ENCODE results near the gene TSPAN11. TPM values are rescaled to one million over a fixed set of nuclear protein-coding genes. Genes with fewer than 3 reads are reported as not detected.
A peak's percentile ranks its signal among the peaks of the same experiment; 100 is the strongest.

TSPAN11 gene
- total and polyA plus RNA-seq, 2 of the 8 experiments (the other 6 are each of a cell fraction or from before 2014, with no cell fraction given): 3.9 to 8.2 TPM

GRCh38 chr12:30978639-30979038 lies 52.1 kb downstream of the TSPAN11 start:
- H3K4me2 ChIP-seq (ENCODE audit: insufficient read depth in 1 of 2, low read depth in 2 of 2, low read length in 2 of 2): no peak overlapping the region
- H2BK20ac ChIP-seq (ENCODE audit: low read length): no peak overlapping the region
- H3K36me3 ChIP-seq (ENCODE audit: control insufficient read depth in 2 of 4, insufficient read depth in 4 of 4, low read length in 3 of 4): no peaks in the 10 kb centered on the region
- H2BK5ac ChIP-seq (ENCODE audit: low read depth, low read length): no peak overlapping the region
- FAIRE-seq: no peak
- peaks cover 2 to 17% (median 7%) of the 10 kb centered on the region in 4 experiments for H3K4me1 ChIP-seq (replicated peaks in 1 of 4; ENCODE audit: control insufficient read depth in 3 of 4, insufficient read depth in 4 of 4, low read length in 3 of 4)
- H3K9ac ChIP-seq (replicated peaks in 1 of 4; ENCODE audit: extremely low read depth in 1 of 4, low read depth in 3 of 4, low read length in 3 of 4): no peak overlapping the region
- H4K8ac ChIP-seq (ENCODE audit: extremely low read depth, insufficient read depth, low read length): no peak overlapping the region; the same call in 1 of the 2 replicates
- H3K4ac ChIP-seq (replicated peaks; ENCODE audit: insufficient read length, low read depth, low read length): no peak overlapping the region
- H3K79me2 ChIP-seq (ENCODE audit: control insufficient read depth in 1 of 2, insufficient read depth in 2 of 2, low read length in 2 of 2): no peaks in the 10 kb centered on the region
- peak overlapping the region; percentile 96 for H2AK5ac ChIP-seq (ENCODE audit: low read depth, low read length)
- no peaks in the 10 kb centered on the region for H3K27me3 ChIP-seq (replicated peaks in 1 of 4; ENCODE audit: control insufficient read depth in 3 of 4, extremely low read depth in 1 of 4, insufficient read depth in 3 of 4, low read length in 3 of 4)
- no peak overlapping the region for H4K5ac ChIP-seq (ENCODE audit: insufficient read length, low read depth, low read length)
- no peaks in the 10 kb centered on the region for H3K9me3 ChIP-seq (ENCODE audit: insufficient read depth in 2 of 2, low read depth in 1 of 2, low read length in 1 of 2)
- no peak overlapping the region for H4K91ac ChIP-seq (replicated peaks; ENCODE audit: insufficient read length, low read length)
- no peaks in the 10 kb centered on the region for H3K79me1 ChIP-seq (ENCODE audit: low read depth, low read length)
- no peak overlapping the region for H3K23ac ChIP-seq (ENCODE audit: insufficient read length)
- H3K27ac ChIP-seq (ENCODE audit: low read depth, low read length): no peak overlapping the region
- no peaks in the 10 kb centered on the region for H3K23me2 ChIP-seq (ENCODE audit: low read depth, low read length)
- H2BK15ac ChIP-seq (ENCODE audit: low read length): no peak overlapping the region
- H3K18ac ChIP-seq (ENCODE audit: extremely low read depth, low read length): no peak overlapping the region
- H3K14ac ChIP-seq (ENCODE audit: insufficient read length): no peak overlapping the region
- no peak overlapping the region for H3K4me3 ChIP-seq (ENCODE audit: extremely low read depth in 1 of 4, insufficient read depth in 2 of 4, low read depth in 3 of 4, low read length in 4 of 4)
- H3K56ac ChIP-seq (replicated peaks; ENCODE audit: insufficient read length, low read depth, low read length): no peak overlapping the region
- DNase-seq (ENCODE audit: low read depth in 1 of 2, low spot score in 2 of 2): no peak
- H2AFZ ChIP-seq (ENCODE audit: low read length): no peak overlapping the region
- POLR2A ChIA-PET (ENCODE audit: partially characterized antibody): no interaction called here
- no peak overlapping the region for H2BK120ac ChIP-seq (replicated peaks; ENCODE audit: low read depth, low read length)
- peaks cover 0 to 9% of the 10 kb centered on the region in 2 experiments for H4K20me1 ChIP-seq (replicated peaks in 1 of 2; ENCODE audit: control insufficient read depth in 1 of 2, insufficient read depth in 2 of 2, low read length in 2 of 2)
- no peak overlapping the region for H2BK12ac ChIP-seq (ENCODE audit: low read depth, low read length)
- 90% methylated on average over 7 of the region's 7 CpGs; no CpG with 5 or more reads in 1 of the 2 experiments for WGBS, 2 experiments (ENCODE audit: extremely low coverage in 1 of 2, insufficient coverage in 1 of 2, insufficient read length in 1 of 2, insufficient replicate concordance in 2 of 2, low coverage in 1 of 2, low lambda C conversion rate in 2 of 2, missing lambda C conversion rate in 1 of 2)
- CTCF ChIA-PET (ENCODE audit: partially characterized antibody): interaction anchor here (1.3 to 21.1 kb wide), 6 partner anchors 8 to 294 kb away, joined by 3 to 385 read pairs (median 86); no protein-coding TSS in a partner anchor
- TF ChIP-seq CEBPB (IDR thresholded peaks at IDR 0.05; ENCODE audit: low read depth, low read length): peak; percentile 38; the same call in 1 of the 2 replicates

All from H1 (cell line).